GM18519 (cell line): ENCODE measurements around the gene UBE2E2.
A peak's percentile ranks its signal among the peaks of the same experiment; 100 is the strongest.

Experiments used
- ATAC-seq: cut with Tn5 transposase; IDR thresholded peaks from one replicate; pipeline ENCODE4 v1.9.1; 2021; ENCODE audit warnings: mild to moderate bottlenecking, moderate library complexity; ENCODE audit not compliant: unreplicated experiment, low FRiP score

The UBE2E2 gene

DNA sequence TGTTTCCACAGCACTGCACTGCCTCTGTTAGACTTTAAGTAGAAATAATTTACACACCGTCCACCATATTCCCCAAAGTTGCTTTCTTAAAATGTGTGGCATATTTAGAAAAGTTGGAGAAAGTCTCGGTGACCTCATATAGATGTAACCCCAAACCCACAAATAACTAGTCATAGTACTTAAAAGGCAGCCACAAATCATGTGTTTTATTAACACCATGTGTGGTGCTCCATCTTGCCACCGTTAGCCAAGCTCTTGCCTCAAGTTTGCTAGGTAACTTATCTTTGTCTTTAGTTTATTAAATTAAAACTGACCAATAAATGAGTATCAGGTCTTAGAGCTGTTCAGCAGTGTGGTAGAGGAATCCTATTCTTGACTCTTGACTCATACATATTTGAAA is 257.9 kb downstream of the UBE2E2 start:
- no peak for ATAC-seq

GRCh38 chr3:23463791-23464190 is 260.7 kb downstream of the UBE2E2 start:
- ATAC-seq: no peak

- no peak for ATAC-seq
These were observed 262.4 kb downstream of the UBE2E2 start for GRCh38 chr3:23465569-23465968.

GRCh38 chr3:23468203-23468602 is 265.1 kb downstream of the UBE2E2 start:
- no peak for ATAC-seq

GRCh38 chr3:23474580-23475357 is 271.6 kb downstream of the UBE2E2 start:
- no peak for ATAC-seq

- no peak for ATAC-seq
These were observed 272.3 kb downstream of the UBE2E2 start for GRCh38 chr3:23475446-23475845.

DNA sequence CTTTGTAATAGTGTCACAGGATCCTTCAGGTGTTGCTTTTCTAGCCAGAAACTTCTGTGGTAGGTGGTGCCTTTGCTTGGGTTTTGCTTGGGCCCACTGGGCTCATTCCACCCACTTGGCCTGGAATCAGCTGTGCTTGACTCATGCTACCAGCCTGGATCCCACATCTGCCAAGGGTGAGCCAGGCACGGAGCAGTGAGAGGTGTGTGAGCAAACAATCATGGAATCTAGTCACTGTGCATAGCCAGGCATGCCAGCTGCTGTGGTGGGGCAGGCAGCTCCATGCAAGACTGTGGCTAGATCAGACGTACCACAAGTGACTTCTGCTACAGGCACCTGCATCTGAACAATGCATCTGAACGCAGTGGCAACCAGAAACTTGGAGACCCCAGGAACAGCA is 275.9 kb downstream of the UBE2E2 start:
- ATAC-seq: no peak

DNA sequence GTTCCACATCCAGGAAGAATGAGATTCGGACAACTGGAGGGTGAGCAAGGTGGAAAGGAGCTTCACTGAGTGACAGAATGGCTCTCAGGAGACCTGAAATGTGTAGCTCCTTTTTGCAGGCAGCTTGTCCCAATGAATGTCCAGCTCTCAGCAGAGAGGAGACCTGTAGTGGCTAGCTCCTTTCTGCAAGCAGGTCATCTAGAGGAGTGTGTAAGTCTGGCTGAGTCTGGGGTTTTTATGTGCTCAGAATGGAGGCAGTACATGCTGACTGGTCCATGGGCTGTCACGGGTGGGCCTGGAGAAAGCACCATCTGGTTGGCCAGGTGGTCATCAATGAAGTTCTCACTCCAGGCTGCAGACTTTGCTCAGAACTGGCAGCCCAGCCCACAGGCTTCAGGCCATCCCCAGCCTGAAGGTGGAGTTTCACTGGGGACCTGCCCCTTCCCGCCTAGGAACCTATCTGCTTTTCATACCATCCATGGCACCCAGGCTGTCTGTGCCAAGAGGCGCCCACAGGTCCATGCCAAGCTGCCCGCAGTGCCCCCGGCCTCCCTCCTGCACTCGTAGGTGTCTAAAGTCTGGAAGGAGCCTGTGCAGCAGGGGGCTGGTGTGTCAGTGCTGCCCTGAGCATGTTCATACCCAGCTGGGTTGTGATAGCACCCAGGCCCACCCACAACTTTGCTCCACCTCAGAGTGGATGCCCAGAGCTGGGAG is 276.6 kb downstream of the UBE2E2 start:
- ATAC-seq: no peak

GRCh38 chr3:23480329-23480714 is 277.2 kb downstream of the UBE2E2 start:
- no peak for ATAC-seq

- ATAC-seq: no peak
These were observed 278.0 kb downstream of the UBE2E2 start for GRCh38 chr3:23481011-23481615.

DNA sequence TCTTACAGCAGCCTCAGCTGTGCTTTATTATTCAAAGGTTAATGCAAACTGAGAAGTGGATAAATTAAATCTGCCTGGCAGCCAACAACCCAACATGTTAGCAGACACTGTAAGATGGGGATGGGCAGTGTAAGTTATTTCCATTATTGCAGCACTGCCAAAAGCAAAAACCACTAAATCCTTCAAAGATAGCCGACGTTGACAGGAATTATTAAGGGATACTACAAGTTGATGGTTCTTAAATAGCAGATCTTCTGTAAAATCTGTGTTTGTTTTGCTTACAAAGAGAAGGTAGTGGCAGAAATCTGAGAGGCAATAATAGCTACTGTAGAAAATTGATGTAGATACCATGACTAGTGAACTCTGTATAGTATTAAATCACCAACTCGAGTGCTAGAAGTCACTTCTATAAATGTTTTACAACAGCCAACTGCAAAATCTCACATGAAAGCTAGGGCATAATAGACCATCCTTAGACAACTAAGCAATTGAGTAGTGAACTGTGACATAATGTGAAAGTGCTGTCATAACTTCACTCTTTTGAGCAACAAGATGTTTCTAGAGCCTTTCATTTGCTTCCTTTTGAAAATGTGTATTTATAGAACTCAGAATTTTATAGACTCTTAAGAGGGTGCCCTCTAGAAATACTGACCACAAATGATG is 278.6 kb downstream of the UBE2E2 start:
- peak; percentile 54 for ATAC-seq

GRCh38 chr3:23484386-23484785 is 281.3 kb downstream of the UBE2E2 start:
- ATAC-seq: no peak

GRCh38 chr3:23485922-23486321 is 282.8 kb downstream of the UBE2E2 start:
- no peak for ATAC-seq

DNA sequence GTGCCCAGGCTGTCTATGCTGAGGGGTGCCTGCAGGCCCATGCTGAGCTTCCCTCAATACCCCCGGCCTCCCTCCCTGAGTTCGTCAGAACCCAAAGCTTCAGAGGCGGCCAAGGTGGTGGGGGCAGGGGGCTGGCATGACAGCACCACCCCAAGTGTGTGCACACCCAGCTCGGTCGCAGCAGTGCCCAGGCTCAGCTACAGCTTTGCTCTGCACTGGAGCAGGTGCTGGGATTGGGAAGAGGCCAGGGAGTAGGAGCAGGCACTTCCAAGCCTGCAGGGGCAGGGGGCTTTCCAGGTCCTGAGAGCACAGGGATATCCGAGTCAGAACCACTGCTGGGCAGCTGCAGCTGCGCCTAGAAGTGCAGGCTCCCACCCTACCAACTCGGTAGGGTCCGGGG is 283.9 kb downstream of the UBE2E2 start:
- ATAC-seq: no peak

GRCh38 chr3:23488618-23489017 is 285.5 kb downstream of the UBE2E2 start:
- ATAC-seq: no peak

DNA sequence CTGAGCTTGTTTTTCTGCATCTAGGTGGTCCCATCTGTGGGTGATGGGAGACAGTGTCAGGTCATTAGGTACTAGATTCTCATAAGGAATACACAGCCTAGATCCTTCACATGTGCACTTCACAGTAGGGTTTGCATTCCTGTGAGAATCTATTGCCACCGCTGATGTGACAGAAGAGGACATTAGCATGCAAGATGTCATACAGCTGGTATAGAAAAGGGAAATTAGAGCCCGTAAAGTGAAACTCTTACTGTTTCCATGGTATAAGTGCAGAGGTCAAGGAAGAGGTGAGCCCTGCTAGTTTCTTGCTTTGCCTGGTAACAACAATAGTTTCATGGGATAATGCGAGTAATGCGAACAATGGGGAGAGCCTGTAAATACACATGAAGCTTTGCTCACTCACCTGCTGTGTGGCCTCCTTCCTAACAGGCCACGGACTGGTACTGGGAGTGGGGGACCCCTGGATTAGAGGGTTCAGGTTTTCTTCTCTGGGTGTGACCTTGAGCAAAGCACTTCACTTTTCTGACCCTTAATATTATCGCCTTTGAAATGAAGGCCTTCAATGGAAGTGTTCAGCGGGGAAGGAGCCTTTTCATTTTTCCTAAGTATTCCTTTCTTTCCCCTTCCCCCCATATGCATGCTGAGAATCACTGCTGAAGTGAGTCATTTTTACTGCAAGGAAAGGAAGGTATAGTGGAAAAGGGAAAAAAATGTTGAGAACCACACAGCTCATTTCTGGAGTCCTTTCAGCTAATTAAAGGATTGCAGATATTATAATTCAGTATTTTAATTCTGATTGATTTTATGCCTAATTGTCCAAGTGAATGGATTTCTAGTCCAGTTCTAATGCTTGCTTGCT is 286.4 kb downstream of the UBE2E2 start:
- ATAC-seq: no peak

DNA sequence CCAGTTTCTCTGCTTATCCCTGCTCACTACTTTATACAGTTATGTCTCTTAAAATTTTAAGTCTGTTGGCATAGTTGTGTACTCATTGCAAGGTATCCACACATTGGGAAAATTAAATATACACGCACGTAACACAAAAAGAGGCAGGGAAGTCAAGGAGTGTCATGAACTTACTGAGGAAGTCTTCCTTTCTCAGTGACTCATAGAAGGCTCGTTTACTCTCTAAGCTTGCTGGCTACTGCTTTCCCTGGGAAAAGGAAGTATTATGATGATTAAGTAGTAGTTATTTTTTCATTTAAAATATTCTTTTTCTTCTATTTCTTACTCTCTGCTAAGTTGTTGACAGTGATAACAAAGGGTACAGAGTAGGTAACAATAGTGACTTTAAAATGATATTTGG is 287.3 kb downstream of the UBE2E2 start:
- no peak for ATAC-seq

GRCh38 chr3:23492057-23492456 is 288.9 kb downstream of the UBE2E2 start:
- no peak for ATAC-seq

DNA sequence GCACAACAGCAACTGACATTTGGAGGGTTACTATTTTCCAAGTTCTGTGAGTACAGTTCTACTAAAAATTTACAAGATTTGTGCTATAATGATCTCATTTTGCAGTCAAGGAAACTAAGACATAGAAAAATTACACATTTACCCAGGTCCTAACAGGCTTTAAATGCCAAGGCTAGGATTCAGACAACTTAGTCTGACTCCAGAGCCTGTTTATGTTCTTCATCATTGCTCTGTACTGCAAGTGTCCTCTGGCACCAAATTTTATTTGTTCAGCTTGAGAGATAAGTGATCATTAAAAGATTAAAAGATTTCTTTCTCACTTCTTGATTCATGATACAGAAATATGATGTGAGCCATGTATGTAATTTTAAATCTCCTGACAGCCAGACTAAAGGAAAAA is 290.8 kb downstream of the UBE2E2 start:
- ATAC-seq: no peak

DNA sequence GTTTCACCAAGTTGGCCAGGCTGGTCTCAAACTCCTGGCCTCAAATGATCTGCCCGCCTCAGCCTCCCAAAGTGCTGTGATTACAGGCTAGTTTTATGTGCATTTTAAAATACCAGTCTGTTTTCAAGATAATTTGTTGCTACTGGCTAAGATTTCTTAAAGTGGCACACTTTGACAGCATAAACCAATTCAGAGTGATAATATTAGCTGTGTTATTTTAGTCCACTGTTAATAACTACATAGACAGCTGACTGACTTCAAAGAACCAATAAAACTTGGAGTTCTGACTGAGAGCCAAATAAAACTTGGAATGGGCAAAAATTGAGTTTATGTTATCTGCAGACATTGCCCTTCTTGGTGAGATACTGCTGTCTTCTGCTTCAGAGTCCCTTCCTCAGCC is 291.8 kb downstream of the UBE2E2 start:
- ATAC-seq: no peak
